Anterior cingulate cortex (tissue), 58 donors: ENCODE measurements around the gene ARHGAP26.

Experiments
- DNase-seq, 58 donors: peaks; one replicate each; lab custom pipeline; 2025; lab: John Stamatoyannopoulos, UW

The ARHGAP26 gene

DNA sequence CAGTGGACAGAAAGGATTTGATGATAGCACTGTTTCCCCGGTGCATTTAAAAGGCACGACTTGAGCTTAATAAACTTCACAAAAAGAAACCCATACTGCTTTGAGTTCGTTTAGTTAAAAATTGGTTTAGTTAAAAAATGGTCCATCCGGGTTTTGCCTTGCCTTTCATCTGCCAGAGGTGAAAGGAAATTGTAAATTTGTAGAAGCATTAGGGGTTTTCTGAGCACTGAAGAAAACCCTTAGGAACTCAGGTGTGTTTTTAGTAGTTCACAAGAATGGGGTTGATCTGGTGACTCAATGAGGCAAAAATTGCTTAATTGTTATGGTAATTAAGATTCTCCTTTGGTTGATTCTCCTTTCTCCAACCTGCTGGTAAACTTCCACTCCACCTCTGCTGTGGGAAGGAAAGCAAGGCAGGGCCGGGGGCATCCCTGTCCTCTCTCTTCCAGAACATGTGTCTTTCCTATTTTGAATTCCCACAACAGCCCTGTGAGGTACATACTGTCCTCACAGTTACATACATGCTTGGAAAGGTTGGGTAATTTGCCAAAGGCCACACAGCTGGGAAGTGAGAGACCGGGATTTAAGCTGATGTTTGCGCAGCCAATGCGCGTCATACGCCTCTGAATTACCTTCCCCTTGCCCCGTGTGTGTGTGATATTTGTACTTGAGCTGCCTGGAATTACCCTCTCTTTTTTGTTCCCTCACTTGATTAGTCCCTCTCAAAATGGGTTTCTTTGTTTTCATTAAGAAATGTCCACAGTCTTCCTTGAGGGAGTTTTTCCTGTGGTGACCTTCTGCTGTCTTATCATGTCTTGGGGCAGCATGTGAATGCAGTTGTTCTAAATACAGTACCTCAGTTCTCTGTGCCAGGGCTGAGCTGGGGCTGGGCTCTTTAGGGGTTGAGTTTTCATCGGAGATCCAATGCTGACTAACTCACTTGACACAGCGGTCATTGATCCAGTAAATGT lies 94.4 kb downstream of the ARHGAP26 start:
- DNase-seq, result no peak

DNA sequence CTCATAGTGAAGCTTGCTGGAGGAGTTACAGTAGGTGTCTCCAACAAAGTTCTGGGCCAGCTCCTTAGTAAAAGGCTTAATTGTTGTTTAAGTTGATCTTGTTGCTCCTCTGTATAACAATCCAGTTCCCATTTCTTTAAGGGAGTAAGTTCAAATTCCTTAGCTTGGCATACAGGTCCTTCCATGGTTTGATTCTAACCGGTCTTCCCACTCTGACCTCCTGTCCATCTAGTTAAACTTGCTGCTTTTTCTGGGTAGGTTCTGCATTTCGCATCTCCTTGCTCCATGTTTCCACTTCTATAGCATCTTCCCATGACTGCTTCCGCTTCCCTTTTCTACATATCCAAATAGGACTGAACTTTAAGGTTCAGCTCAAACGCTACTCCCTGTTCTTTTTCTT lies 95.5 kb downstream of the ARHGAP26 start:
- DNase-seq, result no peak

DNA sequence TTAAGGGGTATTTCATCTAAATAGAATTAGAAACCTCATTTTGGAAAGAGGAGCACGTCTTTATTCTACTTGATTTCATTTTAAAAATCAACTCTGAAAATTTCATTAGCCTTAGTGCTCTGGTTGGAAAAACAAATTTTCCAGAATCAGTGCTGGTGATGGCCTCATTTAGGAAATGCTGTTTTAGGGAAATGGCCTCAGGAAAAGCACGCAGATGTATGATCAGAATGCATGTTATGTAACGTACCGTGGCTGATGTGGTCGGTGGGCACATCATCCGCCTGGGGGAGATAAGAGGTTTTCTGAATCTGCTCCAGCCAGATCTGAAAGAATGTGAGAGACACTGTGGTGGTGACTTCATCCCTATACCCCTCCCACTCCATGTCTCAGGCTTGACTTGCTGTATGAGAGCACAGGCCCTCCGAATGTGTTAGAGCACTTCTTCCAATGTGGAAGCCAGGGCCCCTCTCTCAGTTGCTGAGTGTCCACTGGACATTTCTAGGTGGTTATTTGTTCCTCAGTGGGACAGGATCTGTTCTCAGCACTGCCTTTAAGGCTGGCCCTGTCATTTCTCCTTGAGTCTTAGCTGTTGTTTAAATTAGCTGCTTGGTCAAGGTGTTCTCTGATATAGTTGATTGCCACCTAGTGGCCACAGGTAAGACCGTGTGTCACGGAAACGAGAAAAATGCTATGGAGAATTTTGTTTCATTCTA lies 96.5 kb downstream of the ARHGAP26 start:
- DNase-seq, result peak in 6 of 58 donors; percentile 11 to 52 (median 26)

DNA sequence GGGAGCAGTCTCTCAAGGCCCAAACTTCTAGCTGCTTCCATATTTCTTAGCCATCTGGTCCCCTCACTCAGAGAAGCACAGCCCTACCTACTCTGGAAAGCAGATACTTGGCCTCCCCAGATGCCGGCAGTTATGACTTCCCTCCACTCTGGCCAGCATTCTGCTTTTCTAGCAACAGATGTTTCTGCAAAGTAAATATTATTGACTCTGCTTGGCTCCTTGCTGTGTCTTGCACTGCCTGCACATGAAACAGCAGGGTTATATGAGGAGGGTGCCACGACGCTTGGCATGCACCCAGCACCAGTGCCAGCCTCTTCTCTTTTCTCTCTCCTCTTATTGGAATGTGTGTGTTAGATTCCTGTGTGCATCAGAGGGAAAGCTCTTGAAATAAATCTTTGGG lies 99.7 kb downstream of the ARHGAP26 start:
- DNase-seq, result peak in 1 of 58 donors; percentile 12

DNA sequence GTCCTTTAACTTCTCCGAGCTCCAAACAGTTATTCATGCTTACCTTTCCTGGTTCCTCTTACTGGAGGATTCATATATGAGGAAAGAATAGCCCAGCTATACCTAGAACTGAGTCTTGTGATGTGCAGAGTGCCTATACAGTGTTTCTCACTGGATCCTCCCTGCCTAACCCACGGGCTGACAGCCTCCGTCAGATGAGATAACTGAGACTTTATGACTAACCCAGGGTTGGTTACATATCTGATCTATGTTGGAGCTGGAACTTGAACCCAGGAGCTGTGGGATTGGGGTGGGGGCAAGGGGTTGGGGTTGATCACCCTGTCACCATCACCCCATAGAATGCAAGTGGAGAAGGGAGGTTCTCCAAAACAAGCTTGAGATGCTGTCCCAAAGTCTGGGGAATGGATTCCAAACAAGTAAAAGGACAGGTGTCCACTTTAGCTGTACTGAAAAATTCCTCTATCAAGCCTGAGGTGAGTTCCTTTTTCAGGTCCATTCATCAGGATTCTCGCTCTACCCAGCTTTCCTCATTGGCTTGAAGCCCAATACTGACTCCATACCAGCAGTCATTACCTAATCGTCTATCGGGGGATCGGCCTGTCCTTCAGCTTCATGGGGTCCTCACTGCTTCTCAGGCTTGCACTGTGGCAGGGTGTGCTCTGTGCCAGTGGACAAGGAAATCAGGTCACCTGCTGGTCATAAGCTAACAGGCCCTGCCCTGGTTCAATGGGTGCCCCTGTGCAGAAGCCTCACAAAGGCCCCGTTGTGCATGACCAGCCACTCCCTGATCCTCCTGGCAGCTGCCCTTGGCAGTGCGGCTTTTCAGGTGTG lies 100.6 kb downstream of the ARHGAP26 start:
- DNase-seq, result no peak

DNA sequence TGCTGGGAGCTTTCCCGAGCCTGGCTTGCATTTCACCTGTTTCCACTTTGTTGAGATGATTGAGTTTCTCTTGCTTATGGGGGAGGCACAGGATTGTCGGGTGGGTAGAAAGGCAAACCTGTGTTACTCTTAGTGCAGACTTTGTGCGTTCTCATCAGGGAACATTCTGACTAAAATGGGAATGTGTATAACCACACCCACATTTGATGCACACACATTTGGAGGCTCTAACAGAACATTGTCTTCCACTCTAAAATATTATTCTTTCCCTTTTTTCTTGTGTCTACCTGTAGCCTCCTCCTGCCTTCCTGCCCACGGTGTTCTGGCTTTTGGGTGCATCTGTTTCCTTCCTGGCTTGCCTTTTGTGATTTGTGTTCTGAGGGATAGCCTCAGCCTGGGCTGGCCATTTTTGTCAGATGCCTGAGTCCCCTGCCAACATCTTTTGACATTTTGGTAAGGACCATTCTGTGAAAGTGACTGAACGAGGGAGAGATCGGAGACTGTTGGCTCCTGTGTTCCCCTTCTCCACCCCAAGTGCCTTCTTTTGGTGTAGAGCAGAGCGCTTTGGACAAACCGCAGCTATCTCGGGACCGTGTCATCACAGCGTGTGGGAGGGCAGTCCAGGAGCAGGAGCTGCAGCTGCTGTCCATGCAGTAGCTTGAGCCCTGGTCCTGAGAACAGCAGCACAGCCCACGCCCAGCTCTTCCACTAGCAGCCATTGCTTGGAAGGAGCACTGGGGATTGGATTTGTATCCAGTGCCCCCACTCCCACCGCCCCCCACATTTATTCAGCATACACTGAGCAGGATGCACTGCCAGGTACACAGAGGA lies 101.4 kb downstream of the ARHGAP26 start:
- DNase-seq, result peak in 1 of 58 donors; percentile 19

DNA sequence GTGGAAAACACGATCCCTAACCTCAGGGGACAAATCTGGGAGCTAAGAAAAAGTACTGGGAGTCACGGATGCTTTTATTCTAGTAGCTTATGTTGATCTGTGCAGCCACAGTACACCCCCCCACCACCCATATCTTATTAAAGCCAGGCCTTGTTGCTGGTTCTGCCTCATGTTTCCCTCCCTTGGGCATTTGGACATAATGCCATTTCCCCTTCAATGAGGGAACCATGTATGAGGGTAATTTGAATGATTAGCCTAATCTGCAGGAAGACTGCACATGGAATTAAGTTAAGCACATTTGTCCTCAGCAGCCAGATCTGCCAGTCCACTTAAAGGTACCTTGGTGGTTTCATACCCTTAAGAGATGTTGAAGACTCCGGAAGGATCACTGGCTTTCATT lies 102.0 kb downstream of the ARHGAP26 start:
- no peak for DNase-seq

DNA sequence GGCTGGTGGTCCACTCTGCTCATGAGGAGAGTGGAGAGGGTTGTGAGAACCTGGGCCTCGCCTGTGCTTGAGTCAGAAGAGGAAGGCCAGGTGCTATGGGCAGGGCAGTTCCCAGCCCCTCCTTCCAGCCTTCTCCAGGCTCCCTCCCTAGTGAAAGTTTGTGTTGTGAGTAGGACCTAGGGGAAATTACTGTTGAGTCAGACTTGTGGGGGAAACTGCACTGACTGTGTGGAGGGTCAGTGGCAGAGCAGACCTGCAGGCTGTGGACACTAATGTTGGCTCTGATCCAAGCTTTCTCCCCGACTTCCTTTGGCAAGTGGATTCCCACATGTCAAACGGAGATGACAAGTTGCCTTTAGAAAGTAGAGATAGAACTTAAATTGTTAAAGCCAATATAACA lies 102.6 kb downstream of the ARHGAP26 start:
- no peak for DNase-seq

DNA sequence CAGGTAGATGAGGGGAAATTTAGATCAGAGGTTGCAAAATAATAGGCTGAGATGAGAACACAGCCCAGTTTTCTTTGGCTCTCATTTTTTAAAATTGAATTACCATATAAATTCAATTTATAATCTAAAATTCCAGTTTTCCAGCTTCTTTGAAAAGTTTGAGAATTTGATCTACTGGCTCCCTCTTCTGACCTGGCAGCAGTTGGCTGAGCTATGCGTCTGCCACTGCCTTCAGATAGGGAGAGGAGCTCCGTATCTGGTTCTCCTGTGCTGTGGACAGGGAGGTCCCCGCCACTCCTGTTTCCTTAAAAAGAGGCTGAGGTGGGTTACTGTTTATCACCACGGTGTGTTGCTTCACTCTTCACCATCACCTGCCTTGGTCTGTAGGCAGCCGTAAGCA lies 103.7 kb downstream of the ARHGAP26 start:
- DNase-seq, result no peak

DNA sequence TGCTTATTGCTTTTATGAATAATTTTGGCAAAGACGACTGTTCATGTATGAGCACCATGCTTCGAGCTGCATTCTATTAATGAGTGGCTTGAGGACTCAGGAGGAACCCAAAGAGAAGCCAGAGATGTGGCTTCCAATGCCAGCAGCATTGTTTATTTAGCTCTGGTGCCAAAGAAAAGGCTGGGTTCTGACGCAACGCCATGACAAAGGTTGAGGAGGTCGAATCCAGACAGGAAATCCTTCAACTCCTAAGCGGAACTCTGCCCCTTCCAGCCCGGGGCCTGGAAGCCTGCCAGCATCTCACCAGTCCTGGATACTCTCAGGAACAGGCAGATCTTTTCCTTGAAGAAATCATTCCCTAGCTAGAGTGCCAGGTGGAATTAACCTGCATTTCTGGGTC lies 104.4 kb downstream of the ARHGAP26 start:
- DNase-seq, result peak in 4 of 58 donors; percentile 6 to 30 (median 14)

DNA sequence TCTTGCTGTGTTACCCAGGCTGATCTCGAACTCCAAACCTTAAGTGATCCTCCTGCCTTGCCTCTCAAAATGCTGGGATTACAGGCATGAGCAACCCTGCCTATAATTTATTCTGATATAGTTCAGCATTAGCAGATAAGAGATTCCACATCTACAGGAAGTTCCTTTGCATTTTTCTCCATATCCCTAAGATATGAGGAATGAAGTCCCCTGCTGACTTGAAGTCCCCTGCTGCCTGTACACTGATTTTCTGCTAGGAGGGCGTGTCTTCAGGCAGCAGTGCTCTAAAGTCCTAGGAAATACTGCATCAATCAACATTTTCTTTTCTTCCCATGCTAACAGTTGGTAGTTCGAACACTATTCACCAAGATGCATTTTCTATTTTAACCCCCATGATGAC lies 105.8 kb downstream of the ARHGAP26 start:
- no peak for DNase-seq

DNA sequence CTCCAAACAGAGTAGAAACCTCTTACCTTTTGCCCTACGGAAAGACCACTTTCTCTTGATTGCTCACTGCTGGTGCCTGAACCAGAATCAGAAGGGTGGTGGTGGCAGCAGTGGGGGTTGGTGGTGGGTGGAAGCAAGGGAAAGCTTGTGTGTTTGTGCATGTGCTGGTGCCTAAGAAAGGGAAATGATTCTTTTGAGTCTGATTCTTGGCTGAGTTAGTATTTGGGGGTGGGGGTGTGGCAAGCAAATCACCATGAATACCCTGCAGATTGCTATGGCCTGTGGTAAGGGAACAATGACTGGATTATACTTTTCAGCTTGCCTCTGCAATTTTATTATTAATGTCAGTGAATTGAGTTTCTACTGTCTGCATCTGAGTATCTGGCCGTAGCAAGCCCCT lies 106.6 kb downstream of the ARHGAP26 start:
- DNase-seq, result no peak

DNA sequence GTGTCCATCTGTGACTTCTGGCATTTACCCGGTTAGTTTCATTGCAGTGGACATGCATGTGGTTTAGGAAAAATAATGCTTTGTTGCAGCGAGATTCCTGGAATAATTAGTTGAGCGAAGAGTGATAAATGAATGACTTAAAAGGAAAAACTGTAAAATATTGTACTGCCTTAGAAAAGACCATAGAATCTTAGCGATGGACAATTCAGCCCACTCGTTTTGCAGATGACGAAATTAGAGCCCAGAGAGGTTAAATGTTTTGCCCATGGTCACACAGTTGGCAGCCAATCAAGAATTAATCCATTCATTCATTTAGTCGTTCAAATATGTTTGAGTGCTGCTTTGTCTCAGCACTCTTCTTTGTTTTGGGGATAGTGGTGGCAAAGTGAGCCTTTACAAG lies 107.9 kb downstream of the ARHGAP26 start:
- no peak for DNase-seq

DNA sequence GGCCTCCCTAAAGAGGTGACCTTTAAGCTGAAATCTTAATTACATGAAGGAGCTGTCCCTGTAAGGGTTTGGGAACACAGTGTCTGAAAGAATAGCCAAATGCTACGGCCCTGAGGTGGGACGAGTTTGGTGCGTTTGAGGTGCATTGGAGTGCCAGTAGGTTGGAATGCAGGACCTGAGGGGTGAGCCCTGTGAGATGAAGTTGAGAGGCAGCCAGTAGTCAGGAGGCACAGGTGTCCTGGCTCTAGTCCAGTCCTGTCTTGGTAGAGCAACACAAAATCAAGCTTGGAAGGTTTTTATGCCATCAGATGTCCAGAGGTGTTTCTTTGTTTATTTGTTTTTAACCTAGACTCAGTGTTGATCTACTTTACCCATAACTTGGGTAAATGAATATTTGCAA lies 108.5 kb downstream of the ARHGAP26 start:
- DNase-seq, result no peak

DNA sequence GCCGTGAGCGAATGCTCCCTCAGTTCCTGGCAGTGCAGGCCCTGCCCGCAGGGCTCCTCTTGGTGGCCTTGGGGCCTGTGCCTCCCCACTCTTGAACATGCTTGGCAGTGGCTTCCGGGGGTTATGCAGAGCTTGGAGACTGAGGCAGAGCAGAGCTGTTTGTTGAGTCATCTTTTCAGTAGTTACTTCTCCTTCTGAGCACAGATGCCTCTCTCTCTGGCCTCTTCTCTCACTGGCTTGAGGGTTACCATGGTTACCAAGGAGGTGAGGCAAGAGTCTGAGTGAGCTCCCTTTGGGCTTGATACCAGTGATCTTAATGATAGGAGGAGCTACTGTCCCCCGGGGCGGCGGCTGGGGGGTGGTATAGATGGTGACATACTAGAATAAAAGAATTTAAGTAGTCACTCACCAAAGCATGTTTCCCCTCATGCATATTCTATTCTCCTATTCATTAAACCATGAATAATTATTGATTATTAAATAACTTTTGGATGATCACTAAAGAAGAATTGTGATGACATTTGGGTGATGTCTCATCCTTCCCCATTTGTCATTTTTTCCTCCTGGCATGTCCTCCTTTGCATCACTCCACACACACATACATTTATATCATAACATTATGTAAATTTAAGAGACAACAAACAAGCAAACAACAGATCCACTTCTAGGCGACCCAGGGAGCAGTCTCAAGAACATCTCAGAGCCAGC lies 111.1 kb downstream of the ARHGAP26 start:
- peak in 17 of 58 donors; percentile 11 to 37 (median 24) for DNase-seq

DNA sequence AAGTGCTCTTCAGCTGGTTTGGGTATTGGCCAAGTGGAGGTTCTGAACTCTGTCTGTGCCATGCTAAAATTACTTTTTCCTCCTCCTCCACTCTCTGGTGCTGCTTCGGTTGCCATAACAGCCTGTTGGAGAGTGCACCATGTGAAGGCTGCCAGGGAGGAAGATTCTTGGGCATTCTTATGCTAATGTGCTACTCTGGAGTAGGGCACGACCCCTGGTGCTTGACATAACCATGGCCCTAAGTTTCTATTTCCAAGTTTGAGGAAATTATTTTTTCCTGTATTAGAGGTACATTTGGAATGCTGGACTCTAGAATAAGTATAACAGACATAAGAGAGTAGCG lies 111.6 kb downstream of the ARHGAP26 start:
- DNase-seq, result peak in 22 of 58 donors; percentile 6 to 63 (median 19)

DNA sequence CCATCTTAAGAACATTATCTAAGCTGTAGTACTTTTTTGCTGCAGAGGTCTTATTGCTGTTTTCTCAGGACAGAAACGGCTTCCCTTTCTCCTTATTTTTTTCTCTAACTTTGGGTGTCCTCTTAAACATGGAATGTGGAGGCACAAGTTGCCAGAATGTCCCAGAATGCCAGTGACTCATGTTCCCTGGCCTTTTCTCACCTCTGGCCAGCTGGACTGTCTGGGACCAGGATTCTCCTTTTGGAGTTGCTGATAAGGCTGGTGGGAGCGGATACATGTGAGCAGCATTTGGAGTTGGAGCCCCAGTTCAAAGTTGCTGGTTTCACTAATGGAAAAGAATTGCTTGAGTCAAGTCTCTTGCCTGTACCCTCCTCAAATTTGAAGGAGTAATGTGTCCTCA lies 112.8 kb downstream of the ARHGAP26 start:
- no peak for DNase-seq

DNA sequence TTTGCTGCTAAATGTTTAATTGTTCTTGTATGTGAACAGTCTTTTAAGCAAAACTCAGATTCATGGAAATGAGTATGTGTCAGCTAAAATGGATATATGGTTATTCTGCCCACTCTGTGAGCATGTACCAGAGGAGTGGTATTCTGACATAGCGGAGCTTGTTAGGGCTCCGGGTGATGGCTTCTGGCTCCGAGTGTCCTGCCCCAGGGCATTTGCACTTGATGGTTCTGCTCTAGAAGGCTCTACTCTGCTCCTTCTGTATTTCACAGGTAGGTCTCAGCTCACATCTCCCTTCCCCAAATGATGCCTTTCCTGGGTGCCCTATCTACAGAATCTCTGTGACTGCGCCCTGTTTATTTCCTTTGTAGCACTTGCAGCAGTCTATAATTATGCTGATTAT lies 113.3 kb downstream of the ARHGAP26 start:
- no peak for DNase-seq

DNA sequence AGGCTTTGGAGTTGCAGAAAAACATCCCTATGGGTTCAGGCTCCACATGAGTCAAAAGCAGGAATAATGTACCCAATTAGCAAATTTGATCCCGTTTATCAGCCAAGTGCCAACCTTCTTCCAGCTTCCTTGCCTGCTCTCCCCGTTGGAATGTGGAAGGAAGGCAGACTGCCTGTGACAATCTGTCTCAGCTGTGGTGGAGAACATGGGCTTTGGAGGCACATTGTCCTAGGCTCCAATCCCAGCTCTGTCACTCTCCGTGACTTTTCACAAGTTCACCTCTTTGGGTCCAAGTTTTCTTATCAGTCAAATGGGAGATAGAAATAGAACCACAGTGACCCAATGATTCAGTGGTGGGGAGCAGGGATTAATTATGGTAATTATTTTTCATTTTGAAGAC lies 113.9 kb downstream of the ARHGAP26 start:
- DNase-seq, result no peak
